Stimulated activated CD4-positive, alpha-beta T cell treated with anti-CD3 and anti-CD28 coated beads, TNF-alpha, amount 100 ng/mL, for 1 hour (primary cell): ENCODE data around the gene ZNF423.
"Not testable (repeated sequence)": the region's sequence is repeated elsewhere in the genome, so short reads cannot be mapped to it uniquely, and the experiment has no call there.

Source experiments
- DNase-seq, 3 donors: peaks; one replicate each; pipeline ENCODE4 v3.0.0-alpha.2; 2020; ENCODE audit warnings: low read depth in 3 of 3, low spot score in 1 of 3

ZNF423 gene

GRCh38 chr16:49871824-49872223 is 15.9 kb upstream of the ZNF423 start:
- DNase-seq: not testable (repeated sequence)

GRCh38 chr16:49869731-49870130 is 13.8 kb upstream of the ZNF423 start:
- no peak for DNase-seq

- no peak for DNase-seq
These were observed 12.1 kb upstream of the ZNF423 start for GRCh38 chr16:49867796-49868668.

GRCh38 chr16:49867234-49867633 is 11.3 kb upstream of the ZNF423 start:
- DNase-seq: no peak

- DNase-seq: no peak
These were observed 10.7 kb upstream of the ZNF423 start for GRCh38 chr16:49866595-49867071.

- DNase-seq: no peak
These were observed 6.8 kb upstream of the ZNF423 start for GRCh38 chr16:49862694-49863093.

- no peak for DNase-seq
These were observed 5.4 kb upstream of the ZNF423 start for GRCh38 chr16:49861299-49861698.

GRCh38 chr16:49860593-49860992 is 4.7 kb upstream of the ZNF423 start:
- DNase-seq: no peak

GRCh38 chr16:49859125-49859811 is 3.4 kb upstream of the ZNF423 start:
- DNase-seq: no peak

- DNase-seq: no peak
These were observed 2.5 kb upstream of the ZNF423 start for GRCh38 chr16:49858200-49859124.

GRCh38 chr16:49857423-49858181 is 1.7 kb upstream of the ZNF423 start:
- no peak for DNase-seq

- no peak for DNase-seq
These were observed 889 bp upstream of the ZNF423 start for GRCh38 chr16:49856672-49857330.

GRCh38 chr16:49855280-49855821 is 561 bp downstream of the ZNF423 start:
- DNase-seq: peak in 2 of 3 donors; percentile 10 to 38

- no peak for DNase-seq
These were observed 1.1 kb downstream of the ZNF423 start for GRCh38 chr16:49854796-49855203.

- DNase-seq: no peak
These were observed 1.6 kb downstream of the ZNF423 start for GRCh38 chr16:49854188-49854795.

GRCh38 chr16:49852279-49852678 is 3.6 kb downstream of the ZNF423 start:
- no peak for DNase-seq

- no peak for DNase-seq
These were observed 4.5 kb downstream of the ZNF423 start for GRCh38 chr16:49851468-49851787.

GRCh38 chr16:49850558-49851467 is 5.1 kb downstream of the ZNF423 start:
- no peak for DNase-seq
